NT2/D1 (cell line): ENCODE data around the gene ADNP.

Source experiments
- SUZ12 ChIP-seq: IDR thresholded peaks from 2 replicates; pipeline ENCODE4 v1.6.1; 2011; ENCODE audit not compliant: insufficient read length, insufficient read depth; ENCODE audit errors: extremely low read depth
- YY1 ChIP-seq: IDR thresholded peaks from 2 replicates; pipeline ENCODE4 v1.6.1; 2011; ENCODE audit not compliant: insufficient read length, insufficient read depth
- ZNF274 ChIP-seq: IDR thresholded peaks from 2 replicates; pipeline ENCODE4 v1.6.1; 2011; ENCODE audit warnings: mild to moderate bottlenecking, low read depth, low read length

DNA sequence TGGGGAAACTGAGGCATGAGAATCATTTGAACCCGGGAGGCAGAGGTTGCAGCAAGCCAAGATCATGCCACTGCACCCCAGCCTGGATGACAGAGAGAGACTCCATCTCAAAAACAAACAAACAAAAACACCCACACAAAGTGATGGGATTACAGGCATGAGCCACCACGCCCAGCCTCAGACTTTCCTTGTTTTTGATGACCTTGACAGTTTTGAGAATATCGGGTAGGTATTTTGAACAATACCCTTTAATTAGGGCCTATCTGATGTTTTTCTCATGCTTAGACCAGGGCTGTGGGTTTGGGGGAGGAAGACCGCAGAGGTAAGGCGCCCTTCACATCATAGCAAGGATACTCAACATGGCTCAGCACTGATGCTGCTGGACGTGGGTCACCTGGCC is 63.4 kb downstream of the ADNP start:
- TF ChIP-seq SUZ12 (no peak), YY1 (no peak), ZNF274 (no peak)
